ENCODE results near the gene MOK.

MOK gene

DNA sequence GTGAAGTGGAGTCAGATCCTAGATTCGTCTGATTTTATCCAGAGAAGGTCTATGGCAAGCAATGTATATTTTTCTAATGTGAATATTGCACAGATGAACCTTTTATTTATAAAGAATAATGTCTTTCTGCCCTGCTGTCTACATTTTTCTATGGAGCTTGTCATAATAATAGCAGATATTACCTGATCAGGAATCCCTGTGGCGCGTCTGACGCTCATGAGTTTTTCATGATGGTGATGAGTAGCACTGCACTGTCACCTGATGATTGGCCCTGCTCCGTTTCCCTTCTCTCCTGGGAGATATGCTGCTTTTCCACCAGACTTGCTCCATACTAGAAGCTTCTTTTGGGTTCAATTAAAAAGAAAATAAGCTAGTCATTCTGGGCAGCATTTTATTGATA lies 37.3 kb upstream of the MOK start:
- Histone ChIP-seq H3K9me2 (replicated peaks; ENCODE audit: insufficient read depth, low read length) (no peaks in the 10 kb centered on the region), H3K27me3 (ENCODE audit: low read length) (no peaks in the 10 kb centered on the region), H3F3A (ENCODE audit: insufficient read depth) (no peaks in the 10 kb centered on the region), H4K20me1 (ENCODE audit: low read depth, low read length) (no peaks in the 10 kb centered on the region), H3K79me2 (ENCODE audit: insufficient read depth, low read length) (no peaks in the 10 kb centered on the region), H3K4me2 (ENCODE audit: low read depth, low read length, poor library complexity, severe bottlenecking) (no peak overlapping the region), H3K36me3 (ENCODE audit: low read length) (no peaks in the 10 kb centered on the region), H3K9ac (ENCODE audit: low read length) (no peak overlapping the region), H3K4me3 (ENCODE audit: insufficient read depth, low read length, poor library complexity, severe bottlenecking) (no peak overlapping the region), H2AFZ (ENCODE audit: low read depth, low read length, severe bottlenecking) (no peak overlapping the region), H3K9me3 (ENCODE audit: insufficient read depth, low read length) (no peaks in the 10 kb centered on the region), H3K27ac (ENCODE audit: low read depth, low read length) (no peak overlapping the region)
- no peak for TF ChIP-seq EZH2phosphoT487 (conservative IDR thresholded peaks at IDR 0.05; ENCODE audit: low read length)
- TF ChIP-seq, protein P1, sequence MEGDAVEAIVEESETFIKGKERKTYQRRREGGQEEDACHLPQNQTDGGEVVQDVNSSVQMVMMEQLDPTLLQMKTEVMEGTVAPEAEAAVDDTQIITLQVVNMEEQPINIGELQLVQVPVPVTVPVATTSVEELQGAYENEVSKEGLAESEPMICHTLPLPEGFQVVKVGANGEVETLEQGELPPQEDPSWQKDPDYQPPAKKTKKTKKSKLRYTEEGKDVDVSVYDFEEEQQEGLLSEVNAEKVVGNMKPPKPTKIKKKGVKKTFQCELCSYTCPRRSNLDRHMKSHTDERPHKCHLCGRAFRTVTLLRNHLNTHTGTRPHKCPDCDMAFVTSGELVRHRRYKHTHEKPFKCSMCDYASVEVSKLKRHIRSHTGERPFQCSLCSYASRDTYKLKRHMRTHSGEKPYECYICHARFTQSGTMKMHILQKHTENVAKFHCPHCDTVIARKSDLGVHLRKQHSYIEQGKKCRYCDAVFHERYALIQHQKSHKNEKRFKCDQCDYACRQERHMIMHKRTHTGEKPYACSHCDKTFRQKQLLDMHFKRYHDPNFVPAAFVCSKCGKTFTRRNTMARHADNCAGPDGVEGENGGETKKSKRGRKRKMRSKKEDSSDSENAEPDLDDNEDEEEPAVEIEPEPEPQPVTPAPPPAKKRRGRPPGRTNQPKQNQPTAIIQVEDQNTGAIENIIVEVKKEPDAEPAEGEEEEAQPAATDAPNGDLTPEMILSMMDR (IDR thresholded peaks at IDR 0.05; ENCODE audit: insufficient read depth, low read length, poor library complexity, severe bottlenecking), result no peak

DNA sequence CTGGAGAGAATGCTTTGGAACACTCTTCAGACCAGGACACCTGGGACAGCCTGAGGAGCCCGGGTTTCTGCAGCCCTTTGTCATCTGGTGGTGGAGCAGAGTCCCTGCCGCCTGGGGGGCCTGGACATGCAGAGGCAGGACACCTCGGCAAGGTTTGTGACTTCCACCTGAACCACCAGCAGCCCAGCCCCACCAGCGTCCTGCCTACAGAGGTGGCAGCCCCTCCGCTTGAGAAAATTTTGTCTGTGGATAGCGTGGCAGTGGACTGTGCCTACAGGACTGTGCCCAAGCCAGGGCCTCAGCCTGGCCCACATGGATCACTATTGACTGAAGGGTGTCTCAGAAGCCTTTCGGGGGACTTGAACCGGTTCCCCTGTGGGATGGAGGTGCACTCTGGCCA lies 36.6 kb upstream of the MOK start:
- no peaks in the 10 kb centered on the region for H3K9me2 ChIP-seq (replicated peaks; ENCODE audit: insufficient read depth, low read length)
- no peak overlapping the region for H2AFZ ChIP-seq (ENCODE audit: low read depth, low read length, severe bottlenecking)
- H3K36me3 ChIP-seq (ENCODE audit: low read length), result no peaks in the 10 kb centered on the region
- no peak overlapping the region for H3K4me3 ChIP-seq (ENCODE audit: insufficient read depth, low read length, poor library complexity, severe bottlenecking)
- no peak overlapping the region for H3K4me2 ChIP-seq (ENCODE audit: low read depth, low read length, poor library complexity, severe bottlenecking)
- H3K27me3 ChIP-seq (ENCODE audit: low read length), result no peaks in the 10 kb centered on the region
- no peak overlapping the region for H3K9ac ChIP-seq (ENCODE audit: low read length)
- H4K20me1 ChIP-seq (ENCODE audit: low read depth, low read length), result no peaks in the 10 kb centered on the region
- no peaks in the 10 kb centered on the region for H3K9me3 ChIP-seq (ENCODE audit: insufficient read depth, low read length)
- no peak overlapping the region for H3K27ac ChIP-seq (ENCODE audit: low read depth, low read length)
- no peaks in the 10 kb centered on the region for H3K79me2 ChIP-seq (ENCODE audit: insufficient read depth, low read length)
- TF ChIP-seq, protein P1 (IDR thresholded peaks at IDR 0.05; ENCODE audit: insufficient read depth, low read length, poor library complexity, severe bottlenecking), result no peak
- no peak for TF ChIP-seq EZH2phosphoT487 (conservative IDR thresholded peaks at IDR 0.05; ENCODE audit: low read length)
- no peaks in the 10 kb centered on the region for H3F3A ChIP-seq (ENCODE audit: insufficient read depth)

DNA sequence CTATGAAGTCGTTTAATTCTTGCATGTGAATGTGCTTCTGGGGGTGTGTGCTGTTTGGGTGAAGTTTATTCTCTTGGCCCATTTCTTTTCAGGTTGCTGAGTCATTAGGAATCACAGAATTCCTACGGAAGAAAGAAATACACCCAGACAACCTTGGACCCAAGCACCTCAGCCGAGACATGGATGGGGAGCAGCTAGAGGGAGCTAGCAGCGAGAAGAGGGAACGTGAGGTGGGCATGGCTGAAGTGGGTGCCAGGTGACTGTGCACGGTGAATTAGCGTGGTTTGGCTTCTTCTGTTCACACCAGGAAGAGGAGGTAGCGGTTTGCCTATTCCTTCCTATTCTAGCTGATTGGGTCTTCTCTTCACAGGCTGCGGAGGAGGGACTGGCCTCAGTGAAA lies 33.8 kb upstream of the MOK start:
- Histone ChIP-seq H3K4me3 (ENCODE audit: insufficient read depth, low read length, poor library complexity, severe bottlenecking) (no peak overlapping the region), H3K9me2 (replicated peaks; ENCODE audit: insufficient read depth, low read length) (no peaks in the 10 kb centered on the region), H3F3A (ENCODE audit: insufficient read depth) (no peaks in the 10 kb centered on the region), H3K79me2 (ENCODE audit: insufficient read depth, low read length) (no peaks in the 10 kb centered on the region), H3K9ac (ENCODE audit: low read length) (no peak overlapping the region), H3K36me3 (ENCODE audit: low read length) (no peaks in the 10 kb centered on the region), H3K27me3 (ENCODE audit: low read length) (no peaks in the 10 kb centered on the region), H4K20me1 (ENCODE audit: low read depth, low read length) (no peaks in the 10 kb centered on the region), H3K4me2 (ENCODE audit: low read depth, low read length, poor library complexity, severe bottlenecking) (no peak overlapping the region), H3K9me3 (ENCODE audit: insufficient read depth, low read length) (no peaks in the 10 kb centered on the region), H2AFZ (ENCODE audit: low read depth, low read length, severe bottlenecking) (no peak overlapping the region), H3K27ac (ENCODE audit: low read depth, low read length) (no peak overlapping the region)
- TF ChIP-seq, protein P1 (IDR thresholded peaks at IDR 0.05; ENCODE audit: insufficient read depth, low read length, poor library complexity, severe bottlenecking), result no peak
- TF ChIP-seq EZH2phosphoT487 (conservative IDR thresholded peaks at IDR 0.05; ENCODE audit: low read length), result no peak

DNA sequence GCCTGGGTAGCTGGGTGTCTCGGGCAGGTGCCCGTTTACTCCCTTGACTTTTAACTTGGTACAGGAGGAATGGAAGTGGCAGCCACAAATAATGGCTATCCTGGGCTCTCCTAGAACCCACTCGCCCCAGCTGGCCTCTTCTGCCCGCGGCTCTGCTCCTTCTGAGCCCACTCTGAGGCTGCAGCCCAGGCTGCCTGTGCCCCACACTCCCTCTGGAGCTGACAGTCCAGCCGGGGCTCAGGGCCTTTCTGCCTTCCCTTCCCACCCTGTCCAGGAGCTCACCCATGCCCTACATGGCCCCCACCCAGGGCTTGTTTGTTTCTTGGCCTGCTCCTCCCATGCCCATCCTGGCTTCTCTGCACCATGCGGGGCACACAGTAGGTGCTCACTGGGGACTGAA lies 30.2 kb upstream of the MOK start:
- Histone ChIP-seq H3K79me2 (ENCODE audit: insufficient read depth, low read length) (no peaks in the 10 kb centered on the region), H2AFZ (ENCODE audit: low read depth, low read length, severe bottlenecking) (no peak overlapping the region), H3K36me3 (ENCODE audit: low read length) (no peaks in the 10 kb centered on the region), H3F3A (ENCODE audit: insufficient read depth) (no peaks in the 10 kb centered on the region), H3K9ac (ENCODE audit: low read length) (no peak overlapping the region), H3K4me2 (ENCODE audit: low read depth, low read length, poor library complexity, severe bottlenecking) (no peak overlapping the region), H3K4me3 (ENCODE audit: insufficient read depth, low read length, poor library complexity, severe bottlenecking) (no peak overlapping the region), H3K9me2 (replicated peaks; ENCODE audit: insufficient read depth, low read length) (no peaks in the 10 kb centered on the region), H3K9me3 (ENCODE audit: insufficient read depth, low read length) (no peaks in the 10 kb centered on the region), H3K27ac (ENCODE audit: low read depth, low read length) (no peak overlapping the region), H4K20me1 (ENCODE audit: low read depth, low read length) (no peaks in the 10 kb centered on the region), H3K27me3 (ENCODE audit: low read length) (no peaks in the 10 kb centered on the region)
- no peak for TF ChIP-seq EZH2phosphoT487 (conservative IDR thresholded peaks at IDR 0.05; ENCODE audit: low read length)
- TF ChIP-seq, protein P1 (IDR thresholded peaks at IDR 0.05; ENCODE audit: insufficient read depth, low read length, poor library complexity, severe bottlenecking), result no peak

Data from SU-DHL-6 (cell line).